Measurements from ENCODE around the gene PPP1R3C.

- TF ChIP-seq CTCF (IDR thresholded peaks at IDR 0.05) (no peak), POLR2A (IDR thresholded peaks at IDR 0.05) (no peak)
Observed at GRCh38 chr10:91630625-91631024, 2.2 kb downstream of the PPP1R3C start.

All from uterus (tissue), 2 donors.